NB4 (cell line): ENCODE measurements around the gene PIK3AP1.

Source experiments
- CTCF ChIP-seq: IDR thresholded peaks from one replicate; pipeline ENCODE4 v1.5.1; 2012; ENCODE audit warnings: low read depth, low read length
- POLR2A ChIP-seq: IDR thresholded peaks from 2 replicates; pipeline ENCODE4 v1.6.1; 2011; ENCODE audit warnings: mild to moderate bottlenecking; ENCODE audit not compliant: insufficient read length; ENCODE audit errors: extremely low read depth

- TF ChIP-seq CTCF (no peak), POLR2A (no peak)
These were observed 15.8 kb downstream of the PIK3AP1 start for GRCh38 chr10:96704563-96704962.
